PC-9 (cell line): ENCODE measurements around the gene PER3.

Experiments used
- CTCF ChIP-seq: fragments of 200-600 bp; sonication (generic); conservative IDR thresholded peaks from 2 replicates; pipeline ENCODE4 v1.6.1; 2017; ENCODE audit warnings: mixed run types, antibody characterized with exemption, mild to moderate bottlenecking, moderate library complexity
- EZH2 ChIP-seq: fragments of 200-600 bp; sonication (generic); IDR thresholded peaks from 2 replicates; pipeline ENCODE4 v1.8.0; 2017; ENCODE audit warnings: antibody characterized with exemption, low read depth

- no peak for TF ChIP-seq CTCF
- no peak for TF ChIP-seq EZH2
Measured at GRCh38 chr1:7885513-7886404, 101.7 kb downstream of the PER3 start.
